ENCODE results near the gene PSMB7. TPM values are rescaled to one million over a fixed set of nuclear protein-coding genes. Genes with fewer than 3 reads are reported as not detected.

PSMB7 gene
- total RNA-seq, 4 donors from 2014 or later, result 125 to 226 (median 176) TPM

DNA sequence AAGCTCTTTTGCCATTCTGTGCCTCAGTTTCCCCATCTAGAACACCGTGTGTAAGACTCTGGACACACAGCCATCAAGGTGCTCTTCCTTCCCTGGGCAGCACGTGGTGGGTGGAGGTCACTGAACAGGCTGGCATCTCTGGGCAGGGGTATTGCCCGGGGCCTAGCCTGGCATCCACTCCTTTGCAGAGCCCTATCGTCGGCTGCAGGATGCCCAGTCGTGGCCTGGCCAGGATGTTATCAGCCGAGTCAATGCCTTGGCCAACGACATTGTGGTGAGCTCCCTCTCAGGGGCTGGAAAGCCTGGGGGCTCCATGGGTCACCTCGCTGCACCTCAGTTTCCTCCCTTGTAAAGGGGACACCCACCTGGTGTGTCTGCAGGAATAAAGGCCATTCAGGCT lies 39.1 kb upstream of the PSMB7 start:
- peaks cover 54% of the 10 kb centered on the region for H3K27me3 ChIP-seq
- no peak for TF ChIP-seq EP300 (IDR thresholded peaks at IDR 0.05)
- 100% methylated on average over 1 of the region's 9 CpGs for WGBS

DNA sequence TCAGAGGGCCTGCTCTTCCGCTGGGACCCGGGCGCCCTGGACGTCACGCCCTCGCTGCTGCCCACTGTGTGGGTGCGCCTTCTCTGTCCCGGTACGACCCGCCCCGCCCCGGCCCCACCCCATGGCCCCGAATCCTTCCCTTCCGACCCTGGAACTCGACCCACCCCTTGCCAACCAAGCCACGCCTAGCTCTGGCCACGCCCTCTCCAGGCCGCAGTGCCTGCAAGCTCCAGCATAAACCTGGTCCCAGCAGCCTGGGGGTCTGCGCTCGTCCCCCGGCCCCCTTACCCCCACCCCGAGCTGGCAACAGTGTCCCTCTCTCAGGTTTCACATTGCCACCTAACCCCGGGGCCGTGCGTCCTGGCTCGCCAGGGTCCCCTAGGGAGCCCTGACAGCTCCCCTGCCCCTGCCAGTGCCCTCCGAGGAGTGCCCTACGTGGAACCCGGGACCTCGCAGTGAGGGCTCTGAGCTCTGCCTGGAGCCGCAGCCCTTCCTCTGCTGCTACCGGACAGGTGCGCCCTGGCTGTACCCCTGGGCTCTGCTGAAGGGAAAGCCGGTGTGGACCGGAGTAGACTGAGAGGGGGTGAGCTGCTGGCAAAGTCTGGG lies 38.4 kb upstream of the PSMB7 start:
- Histone ChIP-seq H3K9me3 (no peaks in the 10 kb centered on the region), H3K4me3 (peak overlapping the region; percentile 34), H3K4me1 (peaks cover 20% of the 10 kb centered on the region), H3K27me3 (peaks cover 54% of the 10 kb centered on the region), H3K36me3 (no peaks in the 10 kb centered on the region), H3K27ac (no peak overlapping the region)
- TF ChIP-seq POLR2AphosphoS5 (IDR thresholded peaks at IDR 0.05) (no peak), POLR2A (IDR thresholded peaks at IDR 0.05) (no peak), EP300 (IDR thresholded peaks at IDR 0.05) (no peak)
- TF ChIP-seq, protein P1, sequence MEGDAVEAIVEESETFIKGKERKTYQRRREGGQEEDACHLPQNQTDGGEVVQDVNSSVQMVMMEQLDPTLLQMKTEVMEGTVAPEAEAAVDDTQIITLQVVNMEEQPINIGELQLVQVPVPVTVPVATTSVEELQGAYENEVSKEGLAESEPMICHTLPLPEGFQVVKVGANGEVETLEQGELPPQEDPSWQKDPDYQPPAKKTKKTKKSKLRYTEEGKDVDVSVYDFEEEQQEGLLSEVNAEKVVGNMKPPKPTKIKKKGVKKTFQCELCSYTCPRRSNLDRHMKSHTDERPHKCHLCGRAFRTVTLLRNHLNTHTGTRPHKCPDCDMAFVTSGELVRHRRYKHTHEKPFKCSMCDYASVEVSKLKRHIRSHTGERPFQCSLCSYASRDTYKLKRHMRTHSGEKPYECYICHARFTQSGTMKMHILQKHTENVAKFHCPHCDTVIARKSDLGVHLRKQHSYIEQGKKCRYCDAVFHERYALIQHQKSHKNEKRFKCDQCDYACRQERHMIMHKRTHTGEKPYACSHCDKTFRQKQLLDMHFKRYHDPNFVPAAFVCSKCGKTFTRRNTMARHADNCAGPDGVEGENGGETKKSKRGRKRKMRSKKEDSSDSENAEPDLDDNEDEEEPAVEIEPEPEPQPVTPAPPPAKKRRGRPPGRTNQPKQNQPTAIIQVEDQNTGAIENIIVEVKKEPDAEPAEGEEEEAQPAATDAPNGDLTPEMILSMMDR (IDR thresholded peaks at IDR 0.05), result no peak
- DNase-seq (ENCODE audit: low spot score in 2 of 2), result peak in 1 of 2 donors; percentile 58
- 33% methylated on average over 16 of the region's 35 CpGs for WGBS

More for the DNA sequence above, 39.1 kb upstream of the PSMB7 start:
- DNase-seq (ENCODE audit: low spot score in 2 of 2), result no peak
- no peak overlapping the region for H3K27ac ChIP-seq
- H3K4me1 ChIP-seq, result peaks cover 20% of the 10 kb centered on the region
- H3K4me3 ChIP-seq, result no peak overlapping the region
- H3K36me3 ChIP-seq, result no peaks in the 10 kb centered on the region
- no peaks in the 10 kb centered on the region for H3K9me3 ChIP-seq

DNA sequence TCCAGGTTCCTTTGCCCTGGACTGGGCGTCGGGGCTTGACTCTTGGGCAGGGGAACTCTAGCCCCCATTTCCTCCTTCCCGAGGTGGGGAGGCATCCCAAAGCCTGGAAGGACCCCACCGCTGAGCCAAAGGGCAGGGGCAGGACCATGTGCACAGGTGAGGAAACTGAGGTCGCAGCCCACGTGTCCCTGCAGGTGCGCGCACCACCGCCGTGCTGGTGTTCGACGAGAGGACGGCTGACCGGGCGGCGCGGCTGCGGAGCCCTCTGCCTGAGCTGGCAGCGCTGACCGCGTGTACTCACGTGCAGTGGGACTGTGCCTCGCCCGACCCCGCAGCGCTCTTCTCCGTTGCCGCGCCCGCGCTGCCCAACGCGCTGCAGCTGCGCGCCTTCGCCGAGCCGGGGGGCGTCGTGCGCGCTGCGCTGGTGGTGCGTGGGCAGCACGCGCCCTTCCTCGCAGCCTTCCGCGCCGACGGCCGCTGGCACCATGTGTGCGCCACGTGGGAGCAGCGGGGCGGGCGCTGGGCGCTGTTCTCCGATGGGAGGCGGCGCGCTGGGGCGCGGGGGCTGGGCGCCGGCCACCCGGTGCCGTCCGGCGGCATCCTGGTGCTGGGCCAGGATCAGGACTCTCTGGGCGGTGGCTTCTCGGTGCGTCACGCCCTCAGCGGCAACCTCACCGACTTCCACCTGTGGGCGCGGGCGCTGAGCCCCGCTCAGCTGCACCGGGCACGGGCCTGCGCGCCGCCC lies 37.8 kb upstream of the PSMB7 start:
- no peaks in the 10 kb centered on the region for H3K36me3 ChIP-seq
- TF ChIP-seq EP300 (IDR thresholded peaks at IDR 0.05) (no peak), POLR2AphosphoS5 (IDR thresholded peaks at IDR 0.05) (no peak), POLR2A (IDR thresholded peaks at IDR 0.05) (no peak)
- TF ChIP-seq, protein P1 (IDR thresholded peaks at IDR 0.05), result no peak
- WGBS, result 33% methylated on average over 8 of the region's 85 CpGs
- peaks cover 20% of the 10 kb centered on the region for H3K4me1 ChIP-seq
- no peaks in the 10 kb centered on the region for H3K9me3 ChIP-seq
- DNase-seq (ENCODE audit: low spot score in 2 of 2), result no peak
- no peak overlapping the region for H3K27ac ChIP-seq
- H3K27me3 ChIP-seq, result peaks cover 54% of the 10 kb centered on the region
- H3K4me3 ChIP-seq, result peak overlapping the region; percentile 34

DNA sequence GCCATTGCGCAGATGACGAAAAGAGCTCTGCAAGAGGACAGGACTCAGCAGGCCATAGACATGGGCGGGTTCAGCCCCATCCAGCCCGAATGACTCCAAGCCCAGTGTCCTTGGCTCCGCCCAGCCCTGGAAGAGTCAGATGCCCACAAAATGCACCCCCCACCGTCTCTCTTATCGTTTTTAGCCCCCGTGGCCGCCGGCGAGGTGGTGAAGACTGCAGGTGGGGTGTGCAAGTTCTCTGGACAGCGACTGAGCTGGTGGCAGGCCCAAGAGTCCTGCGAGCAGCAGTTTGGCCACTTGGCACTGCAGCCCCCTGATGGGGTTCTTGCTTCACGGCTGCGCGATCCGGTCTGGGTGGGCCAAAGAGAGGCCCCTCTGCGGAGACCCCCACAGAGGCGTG lies 37.1 kb upstream of the PSMB7 start:
- Histone ChIP-seq H3K27ac (no peak overlapping the region), H3K36me3 (no peaks in the 10 kb centered on the region), H3K4me3 (no peak overlapping the region), H3K9me3 (no peaks in the 10 kb centered on the region), H3K4me1 (peaks cover 20% of the 10 kb centered on the region), H3K27me3 (peaks cover 54% of the 10 kb centered on the region)
- 71% methylated on average over 14 of the region's 19 CpGs for WGBS
- no peak for DNase-seq (ENCODE audit: low spot score in 2 of 2)
- TF ChIP-seq, protein P1 (IDR thresholded peaks at IDR 0.05), result no peak
- TF ChIP-seq POLR2A (IDR thresholded peaks at IDR 0.05) (no peak), POLR2AphosphoS5 (IDR thresholded peaks at IDR 0.05) (no peak), EP300 (IDR thresholded peaks at IDR 0.05) (no peak)

DNA sequence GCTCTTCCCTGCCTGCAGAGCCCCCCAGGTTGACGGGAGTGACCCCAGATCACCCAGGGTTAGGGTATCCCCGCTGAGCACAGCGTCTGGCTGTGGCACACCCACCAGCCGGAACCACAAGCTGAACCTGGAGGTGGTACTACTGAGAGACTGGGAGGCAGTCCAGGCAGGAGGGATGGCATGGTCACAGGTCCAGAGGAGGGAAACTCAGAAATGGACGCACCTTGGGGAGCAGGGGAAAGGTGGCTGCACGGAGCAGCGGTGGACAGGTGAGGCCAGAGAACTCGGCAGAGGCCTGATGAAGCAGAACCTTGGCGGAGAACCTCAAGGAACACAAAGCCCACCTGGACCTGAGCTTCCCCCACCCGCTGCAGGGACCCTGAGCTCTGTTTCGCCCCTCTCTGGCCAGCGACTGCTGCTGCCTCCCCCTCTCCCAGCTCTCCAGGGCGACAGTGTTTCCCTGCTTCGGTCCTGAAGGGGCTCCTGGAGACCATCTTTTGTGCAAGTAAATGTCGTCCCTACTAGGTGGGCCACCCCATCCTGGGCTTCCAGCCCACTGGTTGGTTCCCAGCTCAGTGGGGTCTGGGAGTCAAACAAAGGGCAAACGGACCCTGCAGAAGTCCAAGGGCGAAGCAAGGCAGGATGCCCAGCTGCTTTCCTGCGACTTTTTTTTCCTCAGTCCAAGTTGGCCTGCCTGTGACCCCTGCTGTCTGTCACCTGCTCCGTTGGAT lies 35.9 kb upstream of the PSMB7 start:
- no peaks in the 10 kb centered on the region for H3K36me3 ChIP-seq
- H3K4me3 ChIP-seq, result peak overlapping the region; percentile 21
- no peaks in the 10 kb centered on the region for H3K9me3 ChIP-seq
- DNase-seq (ENCODE audit: low spot score in 2 of 2), result no peak
- no peak overlapping the region for H3K27ac ChIP-seq
- WGBS, result 62% methylated on average over 16 of the region's 19 CpGs
- peaks cover 59% of the 10 kb centered on the region for H3K27me3 ChIP-seq
- peaks cover 20% of the 10 kb centered on the region for H3K4me1 ChIP-seq
- TF ChIP-seq POLR2A (IDR thresholded peaks at IDR 0.05), result no peak
- no peak for TF ChIP-seq POLR2AphosphoS5 (IDR thresholded peaks at IDR 0.05)
- no peak for TF ChIP-seq EP300 (IDR thresholded peaks at IDR 0.05)
- TF ChIP-seq, protein P1 (IDR thresholded peaks at IDR 0.05), result no peak
